NCI-H510A treated with DMSO at 0.1 percent for 48 hours (cell line): ENCODE data around the gene DCT.

ENCODE experiments used
- DNase-seq: peaks from one replicate; lab custom pipeline; 2025; lab: John Stamatoyannopoulos, UW

DCT gene

DNA sequence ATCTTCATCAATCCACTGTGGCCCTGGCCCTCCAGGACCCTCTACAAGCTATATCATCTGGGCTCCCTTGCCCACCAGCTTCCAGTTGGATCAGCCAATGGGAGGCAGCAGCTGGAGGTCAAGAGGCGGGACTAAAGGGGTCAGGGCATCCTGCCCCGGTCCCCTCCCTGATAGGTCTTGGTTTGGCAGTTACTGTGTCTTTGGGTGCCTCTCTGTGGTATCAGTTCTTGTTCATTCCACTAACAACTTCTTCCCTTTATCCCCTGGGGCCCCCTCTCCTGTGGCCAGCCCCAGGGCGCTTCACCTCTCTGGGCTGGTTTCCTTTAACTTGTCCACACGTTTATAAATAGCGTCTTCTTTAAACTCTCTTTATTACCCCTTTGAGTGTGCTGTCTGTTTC lies 83.6 kb downstream of the DCT start:
- DNase-seq: no peak

DNA sequence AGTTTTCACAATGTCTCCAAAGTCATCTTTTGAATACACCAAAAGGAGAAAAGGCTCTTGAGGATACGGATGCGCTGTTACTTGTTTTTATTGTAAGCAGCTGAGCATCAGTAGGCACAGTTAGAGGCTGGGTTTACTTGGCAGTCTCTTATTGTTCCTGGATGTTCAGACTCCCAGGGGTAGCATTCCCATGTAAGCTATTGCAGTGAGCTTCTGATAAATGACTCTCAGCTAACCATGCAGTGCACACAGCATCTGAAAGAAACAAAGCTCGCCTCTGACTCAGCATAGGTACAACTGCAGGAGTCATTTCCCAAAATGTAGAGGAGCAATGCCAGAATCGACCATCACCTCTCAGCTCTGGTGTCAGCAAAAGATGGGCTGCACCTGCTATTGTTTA lies 84.8 kb downstream of the DCT start:
- DNase-seq: no peak

DNA sequence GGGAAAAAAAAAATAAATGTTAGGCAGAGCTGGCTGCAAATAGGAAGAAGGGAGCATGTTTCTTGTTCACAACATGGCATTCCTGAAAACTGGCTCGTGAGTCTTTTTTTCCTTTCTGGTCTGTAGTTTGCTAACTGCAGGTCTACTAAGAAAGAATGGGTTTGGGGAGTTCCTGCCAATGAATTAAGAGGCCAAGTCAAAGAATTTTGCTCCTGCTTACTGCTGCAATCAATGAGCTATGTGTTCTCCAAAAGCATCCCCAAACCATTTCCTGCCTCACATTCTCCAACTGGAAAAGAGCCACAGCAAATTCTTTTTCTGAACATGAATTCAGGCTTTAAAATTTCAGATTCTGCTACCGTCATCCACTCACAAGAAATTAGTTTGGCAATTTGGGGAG lies 88.6 kb downstream of the DCT start:
- no peak for DNase-seq

DNA sequence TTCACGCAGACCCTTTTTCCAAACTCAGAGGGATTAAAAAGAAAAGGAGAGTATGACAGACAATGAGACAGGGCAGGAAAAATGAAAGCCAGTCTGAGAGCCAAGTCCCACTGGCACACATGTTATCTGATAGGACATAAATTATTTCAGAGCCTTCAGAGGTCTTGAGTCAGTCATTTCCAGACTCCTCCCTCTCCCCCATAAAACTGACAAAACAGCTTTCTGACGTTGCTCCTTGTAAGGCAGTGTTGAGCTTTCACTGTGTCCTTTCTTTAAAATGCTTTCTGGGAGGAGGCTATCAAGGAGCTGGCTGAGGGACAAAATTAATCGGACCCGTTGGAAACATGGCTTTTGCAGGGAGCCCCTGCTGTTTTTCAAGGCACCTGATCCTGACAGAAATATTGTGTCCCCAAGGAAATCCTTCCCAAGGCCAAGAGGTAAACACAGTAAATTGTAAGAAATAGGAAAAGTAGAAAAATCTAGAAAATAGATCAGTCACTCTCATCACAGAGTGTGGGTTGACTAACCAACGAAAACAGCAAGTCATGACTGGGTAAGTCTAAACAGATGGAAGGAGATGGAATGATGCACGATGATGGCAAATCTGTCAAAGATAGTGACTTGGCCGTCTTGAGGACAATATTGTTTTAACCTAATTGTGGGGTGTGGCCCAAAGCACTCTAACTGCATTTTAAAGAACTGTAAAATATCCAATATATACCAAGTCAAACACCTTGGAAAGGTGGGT lies 89.7 kb downstream of the DCT start:
- no peak for DNase-seq

DNA sequence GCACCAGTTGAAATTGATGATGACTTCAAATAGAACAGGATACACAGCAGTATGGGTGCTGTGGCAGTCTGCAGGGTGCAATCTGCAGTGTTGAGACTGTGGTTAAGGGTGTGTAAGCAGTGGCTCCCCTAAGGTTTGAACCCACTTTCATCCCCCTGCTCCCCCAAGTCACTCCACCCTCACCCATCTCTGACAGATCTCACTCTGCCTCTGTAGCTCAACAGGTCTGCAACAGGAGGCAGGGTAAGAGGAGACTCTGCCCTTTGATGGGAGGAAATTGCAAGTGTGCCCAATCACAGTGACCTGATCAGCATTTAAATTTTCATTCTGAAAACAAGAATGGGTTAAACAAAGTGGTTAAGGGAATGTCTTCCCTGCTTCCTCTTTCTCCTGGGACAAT lies 92.4 kb downstream of the DCT start:
- DNase-seq: no peak
